HG02588 (cell line): ENCODE measurements around the gene USF2.

ENCODE experiments used
- ATAC-seq: cut with Tn5 transposase; IDR thresholded peaks from one replicate; pipeline ENCODE4 v1.9.1; 2021; ENCODE audit warnings: mild to moderate bottlenecking, moderate library complexity; ENCODE audit not compliant: unreplicated experiment

The USF2 gene

GRCh38 chr19:35314031-35314430 lies 45.3 kb downstream of the USF2 start:
- ATAC-seq = no peak

GRCh38 chr19:35314858-35315470 lies 46.2 kb downstream of the USF2 start:
- ATAC-seq = no peak

- ATAC-seq = no peak
Observed at GRCh38 chr19:35315883-35316282, 47.1 kb downstream of the USF2 start.

- ATAC-seq = no peak
Observed at GRCh38 chr19:35316560-35316959, 47.8 kb downstream of the USF2 start.

- no peak for ATAC-seq
Observed at GRCh38 chr19:35317464-35318043, 48.8 kb downstream of the USF2 start.

GRCh38 chr19:35318679-35319448 lies 50.1 kb downstream of the USF2 start:
- ATAC-seq = no peak

- ATAC-seq = no peak
Observed at GRCh38 chr19:35320065-35320713, 51.4 kb downstream of the USF2 start.

- no peak for ATAC-seq
Observed at GRCh38 chr19:35321291-35321690, 52.5 kb downstream of the USF2 start.

- ATAC-seq = no peak
Observed at GRCh38 chr19:35322014-35322413, 53.3 kb downstream of the USF2 start.

GRCh38 chr19:35327642-35328041 lies 58.9 kb downstream of the USF2 start:
- ATAC-seq = no peak

GRCh38 chr19:35328851-35329285 lies 60.1 kb downstream of the USF2 start, which contains the start of gene CD22:
Gene CD22 (plus strand): TSS chr19:35329187. CDS start chr19:35332041, 2,854 bp downstream.
- ATAC-seq = no peak

GRCh38 chr19:35329323-35329722 lies 60.6 kb downstream of the USF2 start:
- no peak for ATAC-seq
